Ishikawa (cell line): ENCODE data around the gene PIGN.

ENCODE experiments used
- CEBPB ChIP-seq: IDR thresholded peaks from 2 replicates; pipeline ENCODE4 v1.6.1; 2012
- CREB1 ChIP-seq: IDR thresholded peaks from 2 replicates; pipeline ENCODE4 v1.6.1; 2012; ENCODE audit warnings: low read depth
- EGR1 ChIP-seq: IDR thresholded peaks from 2 replicates; pipeline ENCODE4 v1.6.1; 2012
- EP300 ChIP-seq: IDR thresholded peaks from 2 replicates; pipeline ENCODE4 v1.6.1; 2012; ENCODE audit warnings: borderline replicate concordance
- FOXM1 ChIP-seq: IDR thresholded peaks from 2 replicates; pipeline ENCODE4 v1.6.1; 2012; ENCODE audit warnings: low read depth, borderline replicate concordance
- MAX ChIP-seq: IDR thresholded peaks from 2 replicates; pipeline ENCODE4 v1.6.1; 2012
- NFIC ChIP-seq: IDR thresholded peaks from 2 replicates; pipeline ENCODE4 v1.6.1; 2012
- RAD21 ChIP-seq: IDR thresholded peaks from 2 replicates; pipeline ENCODE4 v1.6.1; 2012; ENCODE audit warnings: low read depth
- REST ChIP-seq: IDR thresholded peaks from 2 replicates; pipeline ENCODE4 v1.6.1; 2012; ENCODE audit warnings: low read depth, mild to moderate bottlenecking
- TAF1 ChIP-seq: IDR thresholded peaks from 2 replicates; pipeline ENCODE4 v1.6.1; 2012; ENCODE audit warnings: low read depth, mild to moderate bottlenecking
- TCF12 ChIP-seq: IDR thresholded peaks from 2 replicates; pipeline ENCODE4 v1.6.1; 2012; ENCODE audit warnings: low read depth
- TEAD4 ChIP-seq: IDR thresholded peaks from 2 replicates; pipeline ENCODE4 v1.6.1; 2012
- USF1 ChIP-seq: IDR thresholded peaks from 2 replicates; pipeline ENCODE4 v1.6.1; 2012
- YY1 ChIP-seq: IDR thresholded peaks from 2 replicates; pipeline ENCODE4 v1.6.1; 2012; ENCODE audit warnings: low read depth
- ZBTB7A ChIP-seq: IDR thresholded peaks from 2 replicates; pipeline ENCODE4 v1.6.1; 2012; ENCODE audit warnings: low read depth

PIGN gene

GRCh38 chr18:62179213-62179612 is 7.6 kb downstream of the PIGN start:
- TF ChIP-seq EP300 (no peak), YY1 (no peak), TAF1 (no peak), USF1 (no peak), NFIC (no peak), EGR1 (no peak)

GRCh38 chr18:62177271-62177670 is 9.6 kb downstream of the PIGN start:
- TF ChIP-seq MAX, result no peak

GRCh38 chr18:62175521-62175920 is 11.3 kb downstream of the PIGN start:
- TF ChIP-seq FOXM1 (no peak), NFIC (no peak), EP300 (no peak), USF1 (no peak), CEBPB (no peak), REST (no peak), YY1 (no peak), MAX (no peak), RAD21 (no peak), CREB1 (no peak), TAF1 (no peak), EGR1 (no peak), ZBTB7A (no peak)

- TF ChIP-seq NFIC, result no peak
- TF ChIP-seq EP300, result no peak
- no peak for TF ChIP-seq CREB1
- TF ChIP-seq MAX, result no peak
- TF ChIP-seq TCF12, result no peak
- TF ChIP-seq EGR1, result no peak
- no peak for TF ChIP-seq USF1
- TF ChIP-seq TEAD4, result no peak
- no peak for TF ChIP-seq CEBPB
- no peak for TF ChIP-seq TAF1
- TF ChIP-seq FOXM1, result no peak
- no peak for TF ChIP-seq RAD21
- TF ChIP-seq REST, result no peak
These were observed 14.6 kb downstream of the PIGN start for GRCh38 chr18:62172298-62172697.

- TF ChIP-seq YY1 (no peak), TCF12 (no peak), NFIC (no peak), RAD21 (no peak), EGR1 (no peak), CEBPB (no peak), ZBTB7A (no peak), TAF1 (no peak), FOXM1 (no peak), TEAD4 (no peak), CREB1 (no peak), EP300 (no peak)
These were observed 16.0 kb downstream of the PIGN start for GRCh38 chr18:62170857-62171256.

- no peak for TF ChIP-seq EGR1
- TF ChIP-seq RAD21, result no peak
- no peak for TF ChIP-seq NFIC
- TF ChIP-seq REST, result no peak
- no peak for TF ChIP-seq TEAD4
- no peak for TF ChIP-seq ZBTB7A
- TF ChIP-seq FOXM1, result no peak
- TF ChIP-seq CREB1, result no peak
- no peak for TF ChIP-seq EP300
- TF ChIP-seq TCF12, result no peak
- TF ChIP-seq MAX, result no peak
- no peak for TF ChIP-seq CEBPB
- TF ChIP-seq USF1, result no peak
These were observed 21.3 kb downstream of the PIGN start for GRCh38 chr18:62165583-62165982.
